ENCODE data around the gene TRIM9. TPM values are rescaled to one million over a fixed set of nuclear protein-coding genes. Genes with fewer than 3 reads are reported as not detected.

Gene TRIM9
- total and polyA plus RNA-seq, 5 experiments from 2014 or later: 0.10 to 2.8 (median 1.3) TPM; not detected in 1

DNA sequence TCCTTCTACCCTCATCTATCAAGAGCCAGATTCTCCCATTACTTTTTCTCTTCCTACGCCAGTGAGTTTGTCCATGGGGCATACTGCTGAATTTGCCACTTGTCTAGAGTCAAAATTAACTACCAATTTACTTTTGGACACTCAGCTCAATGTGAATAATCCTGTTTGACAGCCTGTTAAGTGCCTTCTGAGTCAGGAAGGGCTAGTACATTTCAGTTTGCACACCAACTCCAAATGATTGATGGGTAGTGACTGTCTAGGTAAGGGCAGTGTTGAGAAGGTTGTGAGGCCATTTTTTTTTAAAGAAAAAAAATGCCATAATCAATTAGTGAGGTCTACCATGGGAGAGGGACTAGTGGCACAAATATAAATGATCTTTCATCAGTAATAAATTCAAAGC, 21.8 kb upstream of the TRIM9 start:
- Mint-ChIP-seq H3K36me3 (no peaks in the 10 kb centered on the region), H3K27ac (no peak overlapping the region), H3K9me3 (no peaks in the 10 kb centered on the region), H3K27me3 (peaks cover 0 to 3% (median 0%) of the 10 kb centered on the region in 5 donors), H3K4me1 (peaks cover 0 to 1% (median 0%) of the 10 kb centered on the region in 4 donors), H3K4me3 (no peak overlapping the region)
- ATAC-seq (no peak), DNase-seq (no peak)
- POLR2A ChIA-PET: no interaction called here

DNA sequence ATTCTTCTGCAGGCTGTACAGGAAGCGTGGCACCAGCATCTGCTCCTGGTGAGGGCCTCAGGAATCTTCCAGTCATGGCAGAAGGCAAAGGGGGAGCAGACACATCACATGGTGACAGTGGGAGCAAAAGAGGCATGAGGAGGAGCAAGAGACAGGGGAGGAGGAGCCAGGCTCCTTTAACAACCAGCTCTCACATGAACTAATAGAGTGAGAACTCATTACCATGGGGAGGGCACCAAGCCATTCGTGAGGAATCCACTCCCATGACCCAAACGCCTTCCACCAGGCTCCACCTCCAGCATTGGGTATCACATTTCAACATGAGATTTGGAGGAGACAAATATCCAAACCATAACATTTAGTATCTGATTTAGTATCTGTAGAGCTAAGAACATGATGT, 14.7 kb upstream of the TRIM9 start:
- H3K4me1 Mint-ChIP-seq: peaks cover 0 to 2% (median under 1%) of the 10 kb centered on the region in 4 donors

DNA sequence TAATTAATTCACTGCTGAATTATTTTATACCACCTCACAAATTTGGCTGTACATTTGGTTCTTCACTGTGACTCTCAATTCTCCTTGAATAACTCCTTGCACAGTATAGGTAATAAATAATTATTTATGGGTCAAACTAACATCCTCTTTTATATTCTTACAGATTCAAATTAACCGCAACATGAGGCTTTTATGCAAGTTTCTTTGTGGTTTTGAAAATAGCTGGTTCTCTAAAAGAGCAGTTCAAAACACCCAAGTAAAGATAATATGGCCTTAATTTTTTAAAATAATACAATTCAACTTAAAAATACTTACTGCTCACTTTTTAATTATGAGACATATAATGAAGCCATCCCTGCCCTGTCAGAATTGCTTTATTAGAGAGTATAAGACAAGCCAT, 12.9 kb upstream of the TRIM9 start:
- peaks cover 0 to 2% (median 0%) of the 10 kb centered on the region in 4 donors for H3K4me1 Mint-ChIP-seq
- DNase-seq (no peak), ATAC-seq (no peak)
- peaks cover 0 to 4% (median 0%) of the 10 kb centered on the region in 3 donors for H3K36me3 Mint-ChIP-seq
- H3K27ac Mint-ChIP-seq: no peak overlapping the region
- H3K4me3 Mint-ChIP-seq: no peak overlapping the region
- H3K9me3 Mint-ChIP-seq: peaks cover 0 to 3% (median 0%) of the 10 kb centered on the region in 9 donors
- POLR2A ChIA-PET: no interaction called here
- peaks cover 10 to 22% (median 16%) of the 10 kb centered on the region in 5 donors for H3K27me3 Mint-ChIP-seq

More for the DNA sequence above, 14.7 kb upstream of the TRIM9 start:
- DNase-seq (no peak), ATAC-seq (no peak)
- H3K36me3 Mint-ChIP-seq: peaks cover 0 to 4% (median 0%) of the 10 kb centered on the region in 3 donors
- H3K9me3 Mint-ChIP-seq: peaks cover 0 to 3% (median 0%) of the 10 kb centered on the region in 9 donors
- no peak overlapping the region for H3K4me3 Mint-ChIP-seq
- H3K27me3 Mint-ChIP-seq: peaks cover 9 to 17% (median 12%) of the 10 kb centered on the region in 5 donors
- no peak overlapping the region for H3K27ac Mint-ChIP-seq
- POLR2A ChIA-PET: interaction anchor here (0.7 kb wide), 1 partner anchor 61 kb away, joined by 7 read pairs; no protein-coding TSS in a partner anchor

DNA sequence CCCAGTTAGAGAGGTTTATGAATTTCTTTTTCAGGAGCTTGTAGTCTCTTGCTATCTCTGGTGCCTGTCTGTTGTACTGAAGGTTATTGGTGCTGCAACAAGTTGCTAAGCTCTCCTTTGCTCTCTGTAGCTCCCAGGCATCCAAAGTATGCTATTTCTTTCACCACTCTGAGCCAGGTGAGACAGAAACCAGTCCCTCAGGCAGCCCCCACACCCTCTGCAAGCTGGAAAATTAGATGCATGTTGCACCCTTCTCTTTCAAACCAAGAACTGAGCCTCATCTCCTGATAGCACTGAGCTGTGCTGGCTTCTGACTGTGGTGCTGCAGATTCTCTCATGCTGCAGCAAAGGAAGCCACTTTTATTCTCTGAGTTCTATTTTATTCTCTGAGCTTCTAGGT, 9.6 kb upstream of the TRIM9 start:
- H3K4me3 Mint-ChIP-seq: no peak overlapping the region
- no peak overlapping the region for H3K27ac Mint-ChIP-seq
- no peak for ATAC-seq
- peaks cover 0 to 2% (median 0%) of the 10 kb centered on the region in 4 donors for H3K4me1 Mint-ChIP-seq
- POLR2A ChIA-PET: no interaction called here
- H3K36me3 Mint-ChIP-seq: no peaks in the 10 kb centered on the region
- no peak for DNase-seq
- H3K9me3 Mint-ChIP-seq: peaks cover 0 to under 1% (median 0%) of the 10 kb centered on the region in 9 donors
- H3K27me3 Mint-ChIP-seq: peaks cover 12 to 42% (median 19%) of the 10 kb centered on the region in 5 donors

DNA sequence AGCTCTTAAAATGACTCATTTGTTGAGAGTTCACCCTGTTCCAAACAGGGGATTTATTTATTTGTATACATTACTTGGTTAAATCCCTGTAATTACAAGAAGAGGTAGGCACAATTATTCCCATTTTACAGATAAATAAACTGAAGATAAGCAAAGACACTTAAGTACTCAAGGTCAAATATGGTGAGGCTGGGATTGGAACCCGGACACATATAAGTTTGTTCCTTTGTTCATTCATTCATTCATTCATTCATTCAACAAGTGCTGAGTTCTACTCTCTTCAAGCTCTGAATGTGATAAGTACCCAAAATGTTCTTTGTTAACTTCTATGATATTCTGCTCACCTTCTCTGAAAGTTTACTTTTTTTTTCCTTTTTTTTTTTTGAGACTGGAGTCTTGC, 2.4 kb upstream of the TRIM9 start:
- Mint-ChIP-seq H3K36me3 (no peaks in the 10 kb centered on the region), H3K27ac (peak overlapping the region in 1 of 10 donors; percentile 65), H3K4me1 (peaks cover 5 to 30% (median 13%) of the 10 kb centered on the region in 4 donors), H3K27me3 (peaks cover 3 to 35% (median 12%) of the 10 kb centered on the region in 5 donors), H3K9me3 (no peaks in the 10 kb centered on the region), H3K4me3 (no peak overlapping the region)
- ATAC-seq (no peak), DNase-seq (no peak)
- POLR2A ChIA-PET: no interaction called here

DNA sequence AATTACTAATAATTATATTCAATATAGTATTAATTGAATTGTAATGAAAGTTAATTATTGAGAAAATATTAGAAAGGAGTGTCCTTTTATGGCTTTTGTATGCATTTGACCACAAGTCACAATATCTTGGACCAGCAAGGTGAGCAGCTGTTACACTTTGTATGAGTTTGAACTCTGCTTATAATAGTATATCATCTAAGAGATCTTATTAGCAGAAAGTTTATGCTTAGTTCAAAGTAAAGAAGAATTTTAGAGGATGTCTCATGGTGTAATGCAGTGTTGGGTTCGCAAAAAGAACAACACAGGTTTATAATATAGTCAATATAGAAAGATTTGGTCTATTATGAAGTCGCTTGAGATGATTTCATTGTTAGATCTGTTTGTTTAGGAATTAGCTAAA, 2.0 kb upstream of the TRIM9 start:
- H3K27ac Mint-ChIP-seq: no peak overlapping the region
- ATAC-seq (no peak), DNase-seq (no peak)
- POLR2A ChIA-PET: no interaction called here
- H3K9me3 Mint-ChIP-seq: no peaks in the 10 kb centered on the region
- H3K4me3 Mint-ChIP-seq: no peak overlapping the region
- H3K27me3 Mint-ChIP-seq: peaks cover 3 to 35% (median 12%) of the 10 kb centered on the region in 5 donors
- peaks cover 5 to 30% (median 13%) of the 10 kb centered on the region in 4 donors for H3K4me1 Mint-ChIP-seq
- no peaks in the 10 kb centered on the region for H3K36me3 Mint-ChIP-seq

DNA sequence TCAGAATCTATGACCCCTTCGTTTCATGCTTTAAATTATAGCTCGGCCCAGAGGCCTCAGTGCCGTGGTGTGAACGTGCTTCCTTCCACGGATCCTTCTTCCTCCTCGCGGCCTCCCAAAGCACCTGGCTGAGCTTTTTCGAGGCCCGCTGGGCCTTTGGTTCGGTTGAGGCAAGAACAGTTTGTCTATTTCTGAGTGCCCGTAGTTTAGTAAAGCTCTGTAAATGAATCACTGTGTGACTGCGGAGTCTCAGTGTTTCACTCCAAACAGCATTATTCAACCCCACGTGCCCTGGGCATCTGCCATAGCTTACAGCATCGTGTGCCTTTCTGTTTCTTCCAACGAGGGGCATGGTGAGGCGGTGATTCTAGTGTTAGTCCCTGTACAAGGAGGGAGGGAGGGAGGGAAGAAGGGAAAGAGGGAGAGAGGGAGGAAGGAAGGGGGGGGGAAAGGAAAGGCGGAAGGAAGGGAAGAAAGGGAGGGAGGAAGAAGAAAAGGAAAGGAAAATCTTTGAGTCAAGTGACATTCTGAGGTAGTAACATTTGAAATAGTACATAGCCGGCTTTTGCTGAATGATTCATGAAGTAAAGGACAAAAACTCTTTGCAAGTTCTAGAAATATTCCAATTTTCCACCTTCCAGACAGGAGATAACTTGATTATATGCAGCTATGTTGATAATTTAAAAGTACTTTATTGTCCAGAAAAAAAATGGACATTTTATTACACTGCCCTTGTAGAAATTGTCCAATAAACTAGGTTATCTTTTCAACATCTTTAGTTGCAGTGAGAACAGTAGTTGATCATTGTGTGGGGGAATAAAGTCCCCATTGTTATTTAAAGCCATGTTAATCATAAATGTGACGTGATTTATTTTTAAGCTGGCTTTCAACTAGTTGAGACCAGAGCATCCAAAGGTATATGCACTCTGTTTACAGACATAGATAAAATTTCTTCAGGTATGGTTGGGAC, 1.2 kb upstream of the TRIM9 start:
- Mint-ChIP-seq H3K4me3 (peak overlapping the region; percentile 87 to 97 (median 92)), H3K36me3 (no peaks in the 10 kb centered on the region), H3K4me1 (peaks cover 5 to 30% (median 13%) of the 10 kb centered on the region in 4 donors), H3K9me3 (no peaks in the 10 kb centered on the region), H3K27me3 (peaks cover 3 to 31% (median 9%) of the 10 kb centered on the region in 5 donors), H3K27ac (peak overlapping the region; percentile 63 to 94 (median 88))
- POLR2A ChIA-PET: interaction anchor here (0.7 to 2.9 kb wide), 8 partner anchors 9 to 1510 kb away, joined by 3 to 21 read pairs (median 4); partner anchors contain the start of genes DMAC2L, L2HGDH, RPS29 and RTRAF
- DNase-seq (peak in 4 of 10 donors; percentile 3 to 48 (median 6)), ATAC-seq (no peak)

DNA sequence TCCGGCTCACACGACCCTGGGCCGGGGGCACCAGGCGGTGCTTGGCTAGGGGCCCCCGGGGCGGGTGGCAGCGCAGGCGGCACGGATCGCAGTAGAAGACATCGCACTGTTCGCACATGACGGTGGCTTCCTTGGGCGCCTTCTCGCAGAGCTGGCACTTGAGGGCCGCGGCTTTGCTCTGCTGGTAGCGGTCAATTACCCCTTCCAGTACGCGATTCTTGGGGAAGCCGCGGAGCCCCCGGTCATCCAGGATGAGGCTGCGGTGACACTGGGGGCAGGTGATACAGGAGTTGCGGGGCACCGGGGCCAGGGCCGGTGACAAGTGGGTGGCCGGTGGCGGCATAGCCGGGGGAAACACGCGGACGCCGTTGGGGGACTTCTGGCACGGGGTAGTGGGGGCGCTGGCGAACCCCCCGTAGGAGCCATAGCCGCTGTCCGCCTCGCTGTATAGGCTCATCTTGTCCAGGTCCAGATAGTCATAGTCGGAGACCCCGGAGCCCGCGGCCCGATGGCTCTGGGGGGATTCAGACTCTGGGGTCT, 553 bp downstream of the TRIM9 start:
- ATAC-seq (no peak), DNase-seq (peak in 7 of 10 donors; percentile 1 to 65 (median 11))
- no peaks in the 10 kb centered on the region for H3K9me3 Mint-ChIP-seq
- H3K36me3 Mint-ChIP-seq: no peaks in the 10 kb centered on the region
- H3K4me1 Mint-ChIP-seq: peaks cover 5 to 30% (median 13%) of the 10 kb centered on the region in 4 donors
- peaks cover 0 to 18% (median 4%) of the 10 kb centered on the region in 5 donors for H3K27me3 Mint-ChIP-seq
- peak overlapping the region; percentile 87 to 97 (median 92) for H3K4me3 Mint-ChIP-seq
- POLR2A ChIA-PET: interaction anchor here (0.8 to 2.9 kb wide), 9 partner anchors 7 to 1509 kb away, joined by 3 to 21 read pairs (median 3); partner anchors contain the start of genes DMAC2L, L2HGDH, RPS29 and TMX1
- peak overlapping the region in 3 of 10 donors; percentile 60 to 92 (median 66) for H3K27ac Mint-ChIP-seq

DNA sequence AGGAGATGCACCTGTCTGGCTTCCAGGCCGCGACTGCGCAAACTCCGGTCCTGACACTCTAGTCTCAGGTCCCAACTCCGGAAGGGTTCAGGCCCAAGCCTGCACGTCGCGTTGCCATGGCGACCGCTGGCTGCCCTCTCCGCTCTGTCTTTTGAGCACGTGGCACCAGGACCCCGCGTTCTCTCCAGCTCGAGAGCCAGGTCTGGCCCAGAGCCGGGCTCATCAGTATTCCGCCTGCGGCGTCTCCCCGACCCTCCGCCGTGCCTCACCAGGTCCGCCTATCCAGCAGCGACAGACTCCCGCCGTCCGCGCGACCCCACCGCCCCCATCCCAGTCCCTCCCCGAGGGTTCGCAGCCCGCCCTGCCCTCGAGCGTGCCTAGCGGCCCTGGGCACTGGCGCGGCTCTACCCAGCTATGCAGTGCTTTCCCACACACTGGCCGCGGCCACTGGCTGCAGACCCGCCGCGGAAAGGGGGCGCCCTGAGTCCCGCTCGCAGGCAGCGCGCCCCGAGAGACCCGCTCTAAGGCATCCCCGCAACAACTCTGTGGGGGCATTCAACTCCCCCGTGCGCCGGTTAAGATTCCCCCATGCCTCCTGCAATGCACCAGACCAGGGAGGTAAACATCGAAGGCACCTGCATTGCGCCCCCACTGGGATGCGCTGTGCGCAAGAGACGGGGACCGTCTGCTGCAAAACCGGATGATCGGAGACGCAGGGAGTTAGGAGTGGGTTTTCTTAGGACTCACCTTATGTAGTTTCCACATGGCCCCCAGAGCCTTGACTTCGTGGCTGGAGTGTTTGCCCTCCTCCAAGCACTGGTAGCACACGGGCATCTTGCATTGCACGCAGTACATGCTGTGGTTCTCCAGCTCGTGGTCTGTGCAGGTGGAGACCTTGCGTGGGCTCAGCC, 1.3 kb downstream of the TRIM9 start:
- Mint-ChIP-seq H3K36me3 (no peaks in the 10 kb centered on the region), H3K27me3 (peaks cover 0 to 12% (median 0%) of the 10 kb centered on the region in 5 donors), H3K4me3 (peak overlapping the region; percentile 87 to 97 (median 92)), H3K9me3 (no peaks in the 10 kb centered on the region), H3K27ac (peak overlapping the region in 2 of 10 donors; percentile 22 to 68), H3K4me1 (peaks cover 5 to 30% (median 13%) of the 10 kb centered on the region in 4 donors)
- peak; percentile 40 to 80 (median 56) for DNase-seq
- ATAC-seq: peak; percentile 30 to 49
- POLR2A ChIA-PET: interaction anchor here (1.1 to 2.9 kb wide), 2 partner anchors 147 to 153 kb away, joined by 3 to 21 read pairs; partner anchors contain the start of gene TMX1

DNA sequence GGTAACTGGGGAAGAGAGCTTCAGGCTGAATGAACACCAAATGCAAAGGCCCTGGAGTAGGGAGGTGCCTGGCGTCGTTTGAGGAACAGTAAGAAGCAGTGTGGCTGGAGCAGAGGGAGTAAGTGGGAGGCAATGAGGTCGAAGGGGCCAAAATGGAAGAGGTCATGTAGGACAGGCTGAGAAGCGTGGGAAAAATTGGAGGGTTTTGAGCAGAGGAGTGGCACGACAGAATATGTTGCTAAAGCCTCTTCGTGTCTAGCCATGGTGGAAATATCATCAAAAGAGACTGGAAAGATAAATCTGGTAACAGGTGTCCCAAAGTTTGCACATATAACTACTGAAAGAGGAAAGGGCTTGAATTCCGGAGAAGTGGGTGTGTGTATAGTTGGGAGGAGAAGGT, 1.9 kb downstream of the TRIM9 start:
- Mint-ChIP-seq H3K36me3 (no peaks in the 10 kb centered on the region), H3K27me3 (peaks cover 0 to 12% (median 0%) of the 10 kb centered on the region in 5 donors), H3K4me3 (peak overlapping the region; percentile 43 to 93 (median 68)), H3K9me3 (no peaks in the 10 kb centered on the region), H3K27ac (peak overlapping the region in 3 of 10 donors; percentile 3 to 50 (median 24)), H3K4me1 (peaks cover 5 to 30% (median 13%) of the 10 kb centered on the region in 4 donors)
- DNase-seq (no peak), ATAC-seq (no peak)
- POLR2A ChIA-PET: no interaction called here

DNA sequence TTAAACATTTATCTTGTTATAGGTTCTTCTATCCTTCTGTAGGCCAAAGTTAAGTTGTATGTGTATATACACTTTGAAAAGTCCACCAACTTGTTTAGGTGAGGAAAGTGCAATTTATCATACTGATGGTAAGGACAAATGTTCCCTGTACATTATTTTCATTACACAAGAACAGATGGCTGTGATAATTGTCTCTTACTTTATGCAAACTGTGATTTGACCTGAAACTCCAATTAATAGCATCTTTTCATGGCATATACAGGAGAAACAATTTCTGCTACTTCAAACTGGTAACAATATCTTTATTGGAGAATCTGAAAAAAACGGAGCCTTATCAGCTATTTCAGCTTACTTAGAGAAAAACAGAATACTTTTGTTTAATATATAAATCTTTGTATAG, 5.6 kb downstream of the TRIM9 start:
- no peaks in the 10 kb centered on the region for H3K9me3 Mint-ChIP-seq
- H3K4me3 Mint-ChIP-seq: no peak overlapping the region
- no peak for DNase-seq
- H3K36me3 Mint-ChIP-seq: no peaks in the 10 kb centered on the region
- no peak for ATAC-seq
- POLR2A ChIA-PET: no interaction called here
- H3K27me3 Mint-ChIP-seq: peaks cover 0 to 9% (median 0%) of the 10 kb centered on the region in 5 donors
- peaks cover 3 to 13% (median 5%) of the 10 kb centered on the region in 4 donors for H3K4me1 Mint-ChIP-seq
- no peak overlapping the region for H3K27ac Mint-ChIP-seq

Data from naive thymus-derived CD8-positive, alpha-beta T cell (primary cell).